ENCODE measurements around the gene CEP85L.

CEP85L gene

GRCh38 chr6:118618676-118619377, 32.6 kb downstream of the CEP85L start:
- FAIRE-seq = no peak

GRCh38 chr6:118617417-118617816, 34.0 kb downstream of the CEP85L start:
- no peak for FAIRE-seq

GRCh38 chr6:118611334-118611733, 40.1 kb downstream of the CEP85L start:
- FAIRE-seq = no peak

- no peak for FAIRE-seq
Observed at GRCh38 chr6:118606858-118607257, 44.5 kb downstream of the CEP85L start.

GRCh38 chr6:118606268-118606667, 45.1 kb downstream of the CEP85L start:
- no peak for FAIRE-seq

- no peak for FAIRE-seq
Observed at GRCh38 chr6:118603372-118603771, 48.0 kb downstream of the CEP85L start.

GRCh38 chr6:118602300-118602699, 49.1 kb downstream of the CEP85L start:
- FAIRE-seq = no peak

- no peak for FAIRE-seq
Observed at GRCh38 chr6:118598324-118598723, 53.1 kb downstream of the CEP85L start.

- no peak for FAIRE-seq
Observed at GRCh38 chr6:118597636-118598035, 53.8 kb downstream of the CEP85L start.

GRCh38 chr6:118596774-118597320, 54.5 kb downstream of the CEP85L start:
- FAIRE-seq = no peak

- FAIRE-seq = no peak
Observed at GRCh38 chr6:118594877-118595276, 56.5 kb downstream of the CEP85L start.

GRCh38 chr6:118591897-118592296, 59.5 kb downstream of the CEP85L start:
- no peak for FAIRE-seq

GRCh38 chr6:118589649-118590365, 61.6 kb downstream of the CEP85L start:
- no peak for FAIRE-seq

- no peak for FAIRE-seq
Observed at GRCh38 chr6:118589186-118589585, 62.2 kb downstream of the CEP85L start.

GRCh38 chr6:118588626-118589025, 62.8 kb downstream of the CEP85L start:
- no peak for FAIRE-seq

GRCh38 chr6:118586746-118587485, 64.5 kb downstream of the CEP85L start:
- FAIRE-seq = no peak

GRCh38 chr6:118584911-118585310, 66.5 kb downstream of the CEP85L start:
- no peak for FAIRE-seq

GRCh38 chr6:118581489-118581959, 69.9 kb downstream of the CEP85L start:
- no peak for FAIRE-seq

- FAIRE-seq = peak; percentile 79
Observed at GRCh38 chr6:118580585-118581419, 70.6 kb downstream of the CEP85L start.

- no peak for FAIRE-seq
Observed at GRCh38 chr6:118579786-118580185, 71.6 kb downstream of the CEP85L start.

- no peak for FAIRE-seq
Observed at GRCh38 chr6:118578617-118579016, 72.8 kb downstream of the CEP85L start.

- FAIRE-seq = no peak
Observed at GRCh38 chr6:118577972-118578371, 73.4 kb downstream of the CEP85L start.
